Neuronal stem cell (in vitro differentiated cells): Measurements from ENCODE around the gene DNAH17.

Experiments used
- DNase-seq: peaks from one replicate; pipeline ENCODE4 v3.0.0-alpha.2; 2013; ENCODE audit warnings: low spot score
- H2AFZ ChIP-seq: one replicate; pipeline ENCODE4 v1.6.1; 2013; ENCODE audit warnings: mild to moderate bottlenecking, low read length, inconsistent platforms
- H2AK5ac ChIP-seq: 2 replicates; pipeline ENCODE4 v1.6.1; 2013; ENCODE audit warnings: low read depth, mild to moderate bottlenecking, inconsistent platforms, low read length, moderate library complexity, mixed read lengths
- H2BK120ac ChIP-seq: 2 replicates; pipeline ENCODE4 v1.6.1; 2013; ENCODE audit warnings: low read depth, mild to moderate bottlenecking, inconsistent platforms, low read length, moderate library complexity, mixed read lengths
- H2BK12ac ChIP-seq: one replicate; pipeline ENCODE4 v1.6.1; 2013; ENCODE audit warnings: low read length, inconsistent platforms
- H2BK15ac ChIP-seq: 2 replicates; pipeline ENCODE4 v1.6.1; 2013; ENCODE audit warnings: mild to moderate bottlenecking, low read length, inconsistent platforms, mixed read lengths
- H2BK5ac ChIP-seq: one replicate; pipeline ENCODE4 v1.6.1; 2013; ENCODE audit warnings: inconsistent platforms, mild to moderate bottlenecking, low read length, moderate library complexity
- H3K14ac ChIP-seq: one replicate; pipeline ENCODE4 v1.6.1; 2013; ENCODE audit warnings: low read length, inconsistent platforms
- H3K18ac ChIP-seq: 2 replicates; pipeline ENCODE4 v1.6.1; 2013; ENCODE audit warnings: low read length, inconsistent platforms
- H3K23ac ChIP-seq: 2 replicates; pipeline ENCODE4 v1.6.1; 2013; ENCODE audit warnings: low read depth, mild to moderate bottlenecking, mixed read lengths, low read length, inconsistent platforms; ENCODE audit not compliant: poor library complexity
- H3K27ac ChIP-seq: replicated peaks from 3 replicates; pipeline ENCODE4 v1.5.1; 2013; ENCODE audit warnings: low read length, inconsistent platforms
- H3K27me3 ChIP-seq, 3 experiments: 2 replicates each; pipeline ENCODE4 v1.6.1; 2013; ENCODE audit warnings: low read length in 3 of 3, mild to moderate bottlenecking in 2 of 3, inconsistent platforms in 1 of 3, low read depth in 1 of 3, mixed read lengths in 1 of 3, moderate library complexity in 1 of 3; ENCODE audit not compliant: control insufficient read depth in 3 of 3, insufficient read depth in 3 of 3
- H3K36me3 ChIP-seq, 2 donors: replicated peaks in 1 of 2; 2 replicates each; pipeline ENCODE4 v1.6.1; 2013; ENCODE audit warnings: low read length in 2 of 2; ENCODE audit not compliant: control insufficient read depth in 2 of 2, insufficient read depth in 2 of 2
- H3K4ac ChIP-seq: 2 replicates; pipeline ENCODE4 v1.6.1; 2013; ENCODE audit warnings: inconsistent platforms, mild to moderate bottlenecking, low read length, moderate library complexity
- H3K4me1 ChIP-seq, 2 donors: 1 replicate in 1 of 2; 2 replicates in 1 of 2; pipeline ENCODE4 v1.6.1; 2013; ENCODE audit warnings: low read length in 2 of 2, low read depth in 1 of 2; ENCODE audit not compliant: control insufficient read depth in 2 of 2, insufficient read depth in 1 of 2
- H3K4me2 ChIP-seq: one replicate; pipeline ENCODE4 v1.6.1; 2013; ENCODE audit warnings: mild to moderate bottlenecking, low read length, inconsistent platforms; ENCODE audit not compliant: insufficient read depth, poor library complexity, severe bottlenecking
- H3K4me3 ChIP-seq, 2 donors: 2 replicates each; pipeline ENCODE4 v1.5.1; 2013; ENCODE audit warnings: low read length in 2 of 2, mild to moderate bottlenecking in 2 of 2, inconsistent platforms in 1 of 2, moderate library complexity in 1 of 2
- H3K79me1 ChIP-seq: one replicate; pipeline ENCODE4 v1.6.1; 2013; ENCODE audit warnings: low read depth, mild to moderate bottlenecking, inconsistent platforms, low read length, moderate library complexity
- H3K9ac ChIP-seq: one replicate; pipeline ENCODE4 v1.6.1; 2013; ENCODE audit warnings: mild to moderate bottlenecking, low read depth, low read length, inconsistent platforms; ENCODE audit not compliant: poor library complexity
- H3K9me3 ChIP-seq, 2 donors: replicated peaks in 1 of 2; 2 replicates each; pipeline versions ENCODE3 to v1.6.1; 2013; ENCODE audit warnings: low read length in 2 of 2, mild to moderate bottlenecking in 2 of 2, inconsistent platforms in 1 of 2, low read depth in 1 of 2, mixed read lengths in 1 of 2, moderate library complexity in 1 of 2; ENCODE audit not compliant: control insufficient read depth in 2 of 2, insufficient read depth in 1 of 2
- H4K8ac ChIP-seq: one replicate; pipeline ENCODE4 v1.6.1; 2013; ENCODE audit warnings: low read depth, mild to moderate bottlenecking, inconsistent platforms, low read length, moderate library complexity
- H4K91ac ChIP-seq: one replicate; pipeline ENCODE4 v1.6.1; 2013; ENCODE audit warnings: low read length, low read depth, mild to moderate bottlenecking, inconsistent platforms; ENCODE audit not compliant: poor library complexity
- WGBS, 2 donors: extraction: QIAGEN DNeasy Blood & Tissue Kit; methylation state at CpG; one replicate each; pipeline ENCODE4 v1.1.7; 2013; ENCODE audit warnings: missing lambda C conversion rate in 2 of 2, mixed read lengths in 1 of 2; ENCODE audit not compliant: insufficient read length in 2 of 2, insufficient replicate concordance in 1 of 2; ENCODE audit errors: extremely low coverage in 2 of 2; 5-methylcytosine and 5-hydroxymethylcytosine counted together

The DNAH17 gene

DNA sequence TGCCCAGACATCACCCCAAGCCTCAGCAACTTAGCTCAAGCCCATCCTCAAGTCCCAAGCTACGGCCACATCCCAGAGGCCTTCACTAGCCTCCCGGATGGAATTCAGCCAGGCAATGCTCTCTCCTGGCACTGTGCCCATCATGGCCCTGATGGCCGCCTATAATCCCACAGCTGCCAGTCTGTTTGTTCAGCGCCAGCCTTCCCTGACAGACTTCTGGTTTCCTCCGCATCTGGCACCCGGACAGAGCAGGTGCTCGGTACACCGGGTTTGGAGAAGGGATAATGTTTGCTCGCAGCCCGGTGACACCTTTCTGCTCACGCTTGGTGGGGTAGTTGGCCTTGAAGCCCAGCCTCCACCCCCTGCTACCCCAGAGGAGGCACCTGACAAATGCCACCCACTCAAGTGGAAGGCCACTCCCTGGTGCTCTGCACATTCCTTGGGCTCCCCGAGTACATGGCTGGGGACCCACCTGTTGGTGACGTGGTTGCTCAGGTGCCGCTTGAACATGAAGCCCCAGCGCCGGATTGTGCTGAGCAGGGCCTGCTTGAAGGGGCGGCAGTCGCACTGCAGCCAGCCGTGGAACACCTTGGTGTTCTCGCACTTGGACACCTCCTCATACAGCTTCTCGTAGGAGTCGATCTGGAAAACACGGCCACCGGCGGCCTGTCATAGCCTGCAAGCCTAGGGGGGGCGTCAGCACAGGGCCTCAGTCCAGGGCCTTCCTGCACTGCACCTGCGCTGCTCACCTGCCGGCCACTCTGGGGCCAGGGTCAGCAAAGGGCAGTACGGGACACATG, 47.1 kb downstream of the DNAH17 start:
- no CpG with 5 or more reads among the region's 29 CpGs for WGBS, 2 donors
- Histone ChIP-seq H2AFZ (no peak overlapping the region), H3K18ac (peak overlapping the region; percentile 87)

DNA sequence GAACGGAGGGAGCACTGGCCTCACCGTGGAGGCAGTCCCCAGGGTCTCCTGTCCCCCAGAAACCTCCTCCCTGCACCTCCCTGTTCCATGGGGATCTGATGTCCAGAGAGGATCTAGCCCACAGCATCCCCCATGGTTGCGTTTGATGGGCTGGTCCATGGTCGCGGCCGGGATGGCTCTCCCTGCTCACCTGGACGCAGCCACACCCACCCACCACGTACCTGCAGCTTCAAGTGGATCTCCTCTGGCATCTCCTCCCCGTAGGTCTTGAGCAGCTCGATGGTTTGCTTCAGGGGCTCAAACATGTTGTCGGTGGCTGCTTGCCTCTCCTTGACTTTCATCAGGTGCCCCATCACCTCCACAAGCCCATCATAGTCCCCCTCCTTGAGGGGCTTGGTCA, 47.9 kb downstream of the DNAH17 start:
- H3K9ac ChIP-seq: no peak overlapping the region
- H3K36me3 ChIP-seq: no peaks in the 10 kb centered on the region
- H3K4ac ChIP-seq: no peak overlapping the region
- no CpG with 5 or more reads among the region's 11 CpGs for WGBS, 2 donors
- no peaks in the 10 kb centered on the region for H3K27me3 ChIP-seq
- no peak overlapping the region for H4K91ac ChIP-seq
- DNase-seq: no peak
- no peak overlapping the region for H2BK5ac ChIP-seq
- peak overlapping the region; percentile 51 for H2AK5ac ChIP-seq
- H3K4me1 ChIP-seq: peaks cover 0 to 5% of the 10 kb centered on the region in 2 donors
- no peak overlapping the region for H3K23ac ChIP-seq
- peaks cover 1% of the 10 kb centered on the region for H3K79me1 ChIP-seq
- H2BK12ac ChIP-seq: no peak overlapping the region
- peak overlapping the region; percentile 55 for H3K18ac ChIP-seq
- H3K9me3 ChIP-seq: no peaks in the 10 kb centered on the region
- no peak overlapping the region for H3K14ac ChIP-seq
- H4K8ac ChIP-seq: no peak overlapping the region
- no peak overlapping the region for H3K4me2 ChIP-seq
- H3K27ac ChIP-seq: no peak overlapping the region
- H2BK120ac ChIP-seq: no peak overlapping the region
- no peak overlapping the region for H3K4me3 ChIP-seq
- no peak overlapping the region for H2AFZ ChIP-seq
- H2BK15ac ChIP-seq: no peak overlapping the region

More for the DNA sequence above, 47.1 kb downstream of the DNAH17 start:
- Histone ChIP-seq H2BK15ac (no peak overlapping the region), H3K27ac (no peak overlapping the region), H4K91ac (no peak overlapping the region), H3K9ac (peak overlapping the region; percentile 50), H3K4me3 (peak overlapping the region in 1 of 2 donors; percentile 49), H2AK5ac (peak overlapping the region; percentile 84), H2BK12ac (no peak overlapping the region), H3K23ac (peak overlapping the region; percentile 55), H3K9me3 (no peaks in the 10 kb centered on the region), H2BK5ac (peak overlapping the region; percentile 75), H3K4ac (no peak overlapping the region), H2BK120ac (no peak overlapping the region), H3K4me2 (no peak overlapping the region), H3K14ac (peak overlapping the region; percentile 89), H3K4me1 (peaks cover 0 to 5% of the 10 kb centered on the region in 2 donors), H4K8ac (no peak overlapping the region), H3K27me3 (no peaks in the 10 kb centered on the region), H3K79me1 (peaks cover 1% of the 10 kb centered on the region), H3K36me3 (no peaks in the 10 kb centered on the region)
- no peak for DNase-seq

DNA sequence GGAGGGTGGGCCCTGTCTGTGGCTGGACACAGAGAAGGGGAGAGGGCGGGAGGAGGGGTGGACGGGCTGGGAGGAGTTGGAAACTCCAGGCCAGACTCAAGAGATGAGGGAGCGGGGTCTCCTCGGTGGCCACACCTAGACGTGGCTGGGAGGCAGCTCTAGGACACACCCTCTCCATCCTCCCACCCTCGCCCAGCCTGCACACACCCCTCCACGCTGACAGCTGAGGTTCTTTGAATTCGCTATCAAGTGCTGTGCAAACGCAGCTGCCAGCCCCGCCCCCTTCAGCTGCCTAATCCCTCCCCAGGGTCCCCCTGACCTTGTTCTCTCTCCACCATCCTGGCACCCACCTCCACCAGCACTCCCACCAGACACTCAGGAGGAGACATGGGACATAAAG, 48.7 kb downstream of the DNAH17 start:
- no CpG with 5 or more reads among the region's 10 CpGs for WGBS, 2 donors
- H2BK5ac ChIP-seq: no peak overlapping the region
- no peak overlapping the region for H2AK5ac ChIP-seq
- H3K79me1 ChIP-seq: peaks cover 1% of the 10 kb centered on the region
- H3K9ac ChIP-seq: no peak overlapping the region
- H3K27ac ChIP-seq: no peak overlapping the region
- H3K27me3 ChIP-seq: no peaks in the 10 kb centered on the region
- H2BK15ac ChIP-seq: no peak overlapping the region
- no peaks in the 10 kb centered on the region for H3K36me3 ChIP-seq
- H3K4me2 ChIP-seq: no peak overlapping the region
- H3K4me3 ChIP-seq: no peak overlapping the region
- H3K23ac ChIP-seq: no peak overlapping the region
- no peak overlapping the region for H3K14ac ChIP-seq
- peak overlapping the region; percentile 63 for H3K18ac ChIP-seq
- peaks cover 0 to 5% of the 10 kb centered on the region in 2 donors for H3K4me1 ChIP-seq
- DNase-seq: no peak
- H3K9me3 ChIP-seq: no peaks in the 10 kb centered on the region
- no peak overlapping the region for H3K4ac ChIP-seq
- H4K8ac ChIP-seq: no peak overlapping the region
- no peak overlapping the region for H4K91ac ChIP-seq
- H2AFZ ChIP-seq: no peak overlapping the region
- H2BK12ac ChIP-seq: no peak overlapping the region
- no peak overlapping the region for H2BK120ac ChIP-seq

DNA sequence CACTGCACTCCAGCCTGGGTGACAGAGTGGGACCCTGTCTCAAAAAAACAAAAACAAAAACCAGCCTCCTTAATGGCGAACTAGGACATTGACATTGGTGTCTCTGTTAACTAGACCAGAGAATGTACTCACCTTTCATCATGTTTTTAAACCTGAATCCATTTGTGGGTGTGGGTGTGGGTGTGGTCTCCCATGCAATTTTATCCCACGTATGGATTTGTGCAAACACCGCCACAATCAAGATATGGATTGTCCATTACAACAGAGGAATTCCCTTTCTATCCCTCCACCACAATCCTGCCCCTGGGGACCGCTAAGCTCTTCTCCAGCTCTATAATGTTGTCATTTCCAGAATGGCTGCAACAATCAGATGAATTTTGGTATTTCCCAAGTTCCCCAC, 49.9 kb downstream of the DNAH17 start:
- no peak overlapping the region for H3K23ac ChIP-seq
- no peak overlapping the region for H4K8ac ChIP-seq
- H2BK12ac ChIP-seq: no peak overlapping the region
- peaks cover 1% of the 10 kb centered on the region for H3K79me1 ChIP-seq
- no peak overlapping the region for H2BK120ac ChIP-seq
- no peak overlapping the region for H2AFZ ChIP-seq
- no peak overlapping the region for H3K4ac ChIP-seq
- no peak overlapping the region for H3K4me3 ChIP-seq
- no peak overlapping the region for H4K91ac ChIP-seq
- H3K9me3 ChIP-seq: no peaks in the 10 kb centered on the region
- no peaks in the 10 kb centered on the region for H3K27me3 ChIP-seq
- H3K36me3 ChIP-seq: no peaks in the 10 kb centered on the region
- H3K18ac ChIP-seq: no peak overlapping the region
- H2BK15ac ChIP-seq: no peak overlapping the region
- H2AK5ac ChIP-seq: no peak overlapping the region
- H3K4me1 ChIP-seq: peaks cover 0 to 5% of the 10 kb centered on the region in 2 donors
- H3K4me2 ChIP-seq: no peak overlapping the region
- H2BK5ac ChIP-seq: no peak overlapping the region
- DNase-seq: no peak
- H3K9ac ChIP-seq: no peak overlapping the region
- WGBS, 2 donors: no CpG with 5 or more reads among the region's 4 CpGs
- H3K27ac ChIP-seq: no peak overlapping the region
- H3K14ac ChIP-seq: no peak overlapping the region
